ENCODE data around the gene SERPINB8. TPM values are rescaled to one million over a fixed set of nuclear protein-coding genes. Genes with fewer than 3 reads are reported as not detected.

Gene SERPINB8
- total RNA-seq, 1 donor from 2014 or later = 27.9 TPM

DNA sequence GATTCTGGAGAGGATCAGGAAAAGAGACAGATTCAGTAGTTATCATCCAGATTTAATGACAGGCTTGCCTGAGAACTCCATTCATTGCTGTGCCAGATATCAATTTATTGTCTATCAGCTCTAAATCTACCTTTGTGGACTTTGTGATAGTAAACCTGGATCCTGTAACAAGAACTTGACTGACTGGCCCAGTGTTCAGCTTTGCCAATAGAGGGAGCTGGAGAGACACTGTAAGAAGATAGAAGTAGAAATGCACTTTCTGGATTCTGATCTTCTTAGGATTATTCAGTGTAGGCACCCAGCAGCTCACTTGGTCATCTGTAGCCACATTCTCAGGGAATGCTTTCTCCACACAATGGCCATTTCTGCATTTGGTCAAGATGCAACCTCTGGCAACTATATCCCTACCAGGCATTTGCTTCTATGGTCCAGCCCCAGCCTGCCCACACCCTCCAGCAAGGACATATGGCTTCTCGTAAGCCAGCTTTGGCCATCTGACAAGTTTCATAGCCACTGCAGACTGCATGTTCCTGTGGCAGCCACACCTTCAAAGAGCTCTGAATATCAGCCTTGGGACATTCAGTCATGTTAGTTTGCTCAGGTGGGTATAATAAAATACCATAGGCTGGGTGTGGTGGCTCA lies 6.1 kb upstream of the SERPINB8 start:
- FAIRE-seq (no peak), DNase-seq (ENCODE audit: low read depth) (peak; percentile 71)
- Histone ChIP-seq H3K27me3 (ENCODE audit: control insufficient read depth, insufficient read depth, low read length) (no peaks in the 10 kb centered on the region), H3K4me3 (ENCODE audit: low read depth, low read length) (no peak overlapping the region), H3K36me3 (ENCODE audit: control insufficient read depth, insufficient read depth, low read length) (no peaks in the 10 kb centered on the region)
- TF ChIP-seq, protein P1, sequence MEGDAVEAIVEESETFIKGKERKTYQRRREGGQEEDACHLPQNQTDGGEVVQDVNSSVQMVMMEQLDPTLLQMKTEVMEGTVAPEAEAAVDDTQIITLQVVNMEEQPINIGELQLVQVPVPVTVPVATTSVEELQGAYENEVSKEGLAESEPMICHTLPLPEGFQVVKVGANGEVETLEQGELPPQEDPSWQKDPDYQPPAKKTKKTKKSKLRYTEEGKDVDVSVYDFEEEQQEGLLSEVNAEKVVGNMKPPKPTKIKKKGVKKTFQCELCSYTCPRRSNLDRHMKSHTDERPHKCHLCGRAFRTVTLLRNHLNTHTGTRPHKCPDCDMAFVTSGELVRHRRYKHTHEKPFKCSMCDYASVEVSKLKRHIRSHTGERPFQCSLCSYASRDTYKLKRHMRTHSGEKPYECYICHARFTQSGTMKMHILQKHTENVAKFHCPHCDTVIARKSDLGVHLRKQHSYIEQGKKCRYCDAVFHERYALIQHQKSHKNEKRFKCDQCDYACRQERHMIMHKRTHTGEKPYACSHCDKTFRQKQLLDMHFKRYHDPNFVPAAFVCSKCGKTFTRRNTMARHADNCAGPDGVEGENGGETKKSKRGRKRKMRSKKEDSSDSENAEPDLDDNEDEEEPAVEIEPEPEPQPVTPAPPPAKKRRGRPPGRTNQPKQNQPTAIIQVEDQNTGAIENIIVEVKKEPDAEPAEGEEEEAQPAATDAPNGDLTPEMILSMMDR (IDR thresholded peaks at IDR 0.05; ENCODE audit: insufficient read depth, low read length, severe bottlenecking) = peak; percentile 82

DNA sequence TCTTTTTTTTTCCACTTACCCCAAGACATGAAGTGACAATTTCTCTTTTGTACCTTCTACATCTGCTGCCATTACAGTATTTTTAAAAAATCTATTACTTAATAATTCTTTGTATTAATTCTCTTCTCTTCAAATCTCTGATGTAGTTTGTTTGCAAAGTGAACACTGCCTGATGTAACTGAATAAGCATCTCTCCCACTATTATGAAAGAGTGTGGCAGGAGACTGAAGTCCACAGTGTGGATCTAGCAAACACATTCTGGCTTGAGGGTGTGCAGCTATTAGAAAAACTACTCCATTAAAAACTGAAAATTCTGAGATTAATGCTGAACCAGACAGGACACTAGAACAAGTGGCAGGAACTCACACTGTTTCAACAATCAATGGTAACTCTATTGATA lies 5.0 kb upstream of the SERPINB8 start:
- FAIRE-seq (no peak), DNase-seq (ENCODE audit: low read depth) (no peak)
- Histone ChIP-seq H3K27me3 (ENCODE audit: control insufficient read depth, insufficient read depth, low read length) (no peaks in the 10 kb centered on the region), H3K4me3 (ENCODE audit: low read depth, low read length) (no peak overlapping the region), H3K36me3 (ENCODE audit: control insufficient read depth, insufficient read depth, low read length) (no peaks in the 10 kb centered on the region)
- TF ChIP-seq, protein P1 (IDR thresholded peaks at IDR 0.05; ENCODE audit: insufficient read depth, low read length, severe bottlenecking) = no peak

DNA sequence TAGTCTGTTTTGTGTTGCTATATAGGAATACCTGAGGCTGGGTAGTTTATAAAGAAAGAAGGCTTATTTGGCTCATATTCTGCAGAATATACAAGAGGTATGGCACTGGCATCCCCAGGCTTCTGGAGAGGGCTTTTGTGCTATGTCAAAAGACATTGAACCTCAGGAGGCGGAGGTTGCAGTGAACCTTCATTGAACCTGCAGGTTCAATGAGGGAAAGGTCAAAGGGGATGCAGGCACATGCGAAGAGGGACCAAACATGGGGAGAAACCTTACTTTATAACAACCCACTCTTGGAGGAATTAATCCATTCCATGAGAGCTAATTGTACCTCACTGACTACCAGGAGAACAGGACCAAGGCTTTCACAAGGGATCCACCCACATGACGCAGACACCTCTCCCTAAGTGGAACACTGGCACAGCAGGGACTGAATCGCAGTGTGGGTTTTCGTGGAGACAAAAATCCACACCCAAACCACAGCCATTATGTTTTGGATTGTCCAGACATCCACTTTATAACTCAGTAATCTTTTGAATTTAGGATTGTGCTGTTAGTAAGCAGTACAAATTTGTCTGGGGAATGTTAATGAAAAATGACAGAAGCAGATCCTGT lies 4.1 kb upstream of the SERPINB8 start:
- Histone ChIP-seq H3K36me3 (ENCODE audit: control insufficient read depth, insufficient read depth, low read length) (no peaks in the 10 kb centered on the region), H3K27me3 (ENCODE audit: control insufficient read depth, insufficient read depth, low read length) (no peaks in the 10 kb centered on the region), H3K4me3 (ENCODE audit: low read depth, low read length) (no peak overlapping the region)
- peak; percentile 52 for FAIRE-seq
- no peak for DNase-seq (ENCODE audit: low read depth)
- TF ChIP-seq, protein P1 (IDR thresholded peaks at IDR 0.05; ENCODE audit: insufficient read depth, low read length, severe bottlenecking) = no peak

DNA sequence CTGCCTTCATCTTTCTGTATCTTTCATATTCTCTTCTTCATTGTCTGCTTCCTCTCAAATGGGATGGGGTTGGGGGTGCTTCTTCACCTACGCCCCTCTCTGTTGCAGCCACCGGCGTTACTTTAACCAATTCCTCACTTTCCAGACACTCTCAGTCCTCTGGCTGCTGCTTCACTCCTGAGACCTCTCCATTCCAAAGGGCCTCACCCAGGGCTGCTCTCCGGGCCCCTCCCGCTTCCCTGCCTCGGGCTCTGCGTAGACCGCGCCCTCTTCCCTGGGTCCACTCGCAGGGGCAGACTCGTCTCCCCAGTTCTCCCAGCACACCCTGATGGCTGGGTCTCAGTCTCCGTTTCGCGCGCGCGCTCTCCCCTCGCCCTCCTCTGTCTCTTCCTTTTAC lies 926 bp downstream of the SERPINB8 start:
- Histone ChIP-seq H3K36me3 (ENCODE audit: control insufficient read depth, insufficient read depth, low read length) (peaks cover 1% of the 10 kb centered on the region), H3K27me3 (ENCODE audit: control insufficient read depth, insufficient read depth, low read length) (no peaks in the 10 kb centered on the region), H3K4me3 (ENCODE audit: low read depth, low read length) (peak overlapping the region; percentile 90)
- TF ChIP-seq, protein P1 (IDR thresholded peaks at IDR 0.05; ENCODE audit: insufficient read depth, low read length, severe bottlenecking) = no peak
- DNase-seq (ENCODE audit: low read depth) (peak; percentile 64), FAIRE-seq (no peak)

DNA sequence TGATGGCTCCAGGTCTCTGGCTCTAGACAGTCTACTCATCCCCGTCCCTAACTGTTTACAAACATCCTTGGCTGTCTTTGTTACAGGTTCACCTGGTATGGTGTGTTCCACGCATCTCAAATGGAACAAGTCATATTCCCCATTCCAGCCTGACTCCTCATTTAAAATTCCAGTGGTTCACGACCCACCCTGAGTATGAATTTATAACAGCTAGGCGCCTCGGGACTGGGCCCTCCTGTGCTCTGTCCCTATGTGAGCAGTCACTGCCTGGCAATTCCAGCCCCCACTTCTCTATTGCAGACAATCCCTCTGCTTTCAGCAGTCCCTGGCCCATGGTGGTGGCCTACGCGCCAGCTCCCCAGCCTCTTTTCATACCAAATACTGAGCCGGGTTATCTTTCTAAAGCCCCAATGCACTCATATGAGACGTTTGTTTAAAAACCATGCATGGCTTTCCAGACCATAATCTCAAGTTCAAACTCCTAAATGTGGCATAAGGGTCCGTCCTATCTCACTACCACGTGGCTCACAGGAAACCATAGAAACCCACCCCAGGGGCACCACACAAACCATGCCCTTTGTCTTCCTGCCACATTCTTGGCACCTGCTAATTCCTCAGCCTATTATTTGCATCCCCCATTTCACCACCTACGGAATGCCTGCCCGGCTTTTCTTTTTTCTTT lies 1.6 kb downstream of the SERPINB8 start:
- Histone ChIP-seq H3K36me3 (ENCODE audit: control insufficient read depth, insufficient read depth, low read length) (peaks cover 1% of the 10 kb centered on the region), H3K4me3 (ENCODE audit: low read depth, low read length) (peak overlapping the region; percentile 90), H3K27me3 (ENCODE audit: control insufficient read depth, insufficient read depth, low read length) (no peaks in the 10 kb centered on the region)
- no peak for FAIRE-seq
- no peak for DNase-seq (ENCODE audit: low read depth)
- TF ChIP-seq, protein P1 (IDR thresholded peaks at IDR 0.05; ENCODE audit: insufficient read depth, low read length, severe bottlenecking) = no peak

Measured in bronchial epithelial cell (primary cell).